ENCODE results near the gene FAM120B. TPM values are rescaled to one million over a fixed set of nuclear protein-coding genes. Genes with fewer than 3 reads are reported as not detected.

Gene FAM120B
- total RNA-seq, 5 donors from 2014 or later (not counting 1 experiment from before 2014, with no cell fraction given) = 34.1 to 39.8 (median 38.0) TPM

- 85% methylated on average over 14 of the region's 18 CpGs for WGBS (ENCODE audit: insufficient coverage)
- Histone ChIP-seq H3K9me3 (no peaks in the 10 kb centered on the region), H3K27me3 (replicated peaks in 1 of 2; ENCODE audit: control insufficient read depth in 2 of 2, extremely low read depth in 1 of 2, insufficient read depth in 2 of 2, low read length in 1 of 2) (peaks cover 0 to 18% of the 10 kb centered on the region in 2 experiments), H3K36me3 (ENCODE audit: control insufficient read depth in 2 of 2, extremely low read depth in 1 of 2, insufficient read depth in 1 of 2, low read length in 1 of 2) (no peaks in the 10 kb centered on the region), H3K4me3 (ENCODE audit: control insufficient read depth in 1 of 2, extremely low read depth in 1 of 2, low read length in 1 of 2) (no peak overlapping the region), H3K27ac (ENCODE audit: low read length) (no peak overlapping the region), H3K4me1 (ENCODE audit: control insufficient read depth in 1 of 2, extremely low read depth in 1 of 2, insufficient read depth in 2 of 2, low read length in 2 of 2) (peaks cover 0 to 11% of the 10 kb centered on the region in 2 experiments)
- ChIA-PET CTCF (no interaction called here), POLR2A (no interaction called here)
- ATAC-seq (replicated peaks in 1 of 4) (no peak), DNase-seq (no peak)
- Mint-ChIP-seq H3K4me3 (no peak overlapping the region), H3K27me3 (peaks cover 0 to 3% of the 10 kb centered on the region in 2 donors), H3K4me1 (peaks cover 4 to 10% (median 7%) of the 10 kb centered on the region in 3 donors), H3K27ac (no peak overlapping the region), H3K36me3 (no peaks in the 10 kb centered on the region), H3K9me3 (no peaks in the 10 kb centered on the region)
These were observed 148.1 kb downstream of the FAM120B start for GRCh38 chr6:170454512-170455285.

- no peaks in the 10 kb centered on the region for H3K9me3 ChIP-seq
- no peak overlapping the region for H3K4me3 ChIP-seq (ENCODE audit: control insufficient read depth in 1 of 2, extremely low read depth in 1 of 2, low read length in 1 of 2)
- no peak for ATAC-seq (replicated peaks in 1 of 4)
- no peak for DNase-seq
- WGBS (ENCODE audit: insufficient coverage) = 92% methylated on average over 23 of the region's 26 CpGs
- ChIA-PET CTCF (no interaction called here), POLR2A (no interaction called here)
- Mint-ChIP-seq H3K36me3 (no peaks in the 10 kb centered on the region), H3K4me1 (peaks cover 6 to 16% (median 7%) of the 10 kb centered on the region in 3 donors), H3K9me3 (no peaks in the 10 kb centered on the region), H3K27me3 (peaks cover 0 to 5% of the 10 kb centered on the region in 2 donors), H3K4me3 (no peak overlapping the region), H3K27ac (no peak overlapping the region)
- H3K36me3 ChIP-seq (ENCODE audit: control insufficient read depth in 2 of 2, extremely low read depth in 1 of 2, insufficient read depth in 1 of 2, low read length in 1 of 2) = no peaks in the 10 kb centered on the region
- no peak overlapping the region for H3K27ac ChIP-seq (ENCODE audit: low read length)
- peaks cover 0 to 19% of the 10 kb centered on the region in 2 experiments for H3K4me1 ChIP-seq (ENCODE audit: control insufficient read depth in 1 of 2, extremely low read depth in 1 of 2, insufficient read depth in 2 of 2, low read length in 2 of 2)
- H3K27me3 ChIP-seq (replicated peaks in 1 of 2; ENCODE audit: control insufficient read depth in 2 of 2, extremely low read depth in 1 of 2, insufficient read depth in 2 of 2, low read length in 1 of 2) = peaks cover 0 to 22% of the 10 kb centered on the region in 2 experiments
These were observed 148.9 kb downstream of the FAM120B start for GRCh38 chr6:170455335-170455979.

GRCh38 chr6:170456334-170456733 lies 149.8 kb downstream of the FAM120B start:
- no peak for ATAC-seq (replicated peaks in 1 of 4)
- no peaks in the 10 kb centered on the region for H3K9me3 ChIP-seq
- peaks cover 0 to 22% of the 10 kb centered on the region in 2 experiments for H3K4me1 ChIP-seq (ENCODE audit: control insufficient read depth in 1 of 2, extremely low read depth in 1 of 2, insufficient read depth in 2 of 2, low read length in 2 of 2)
- ChIA-PET POLR2A (no interaction called here), CTCF (no interaction called here)
- H3K4me1 Mint-ChIP-seq = peaks cover 6 to 16% (median 8%) of the 10 kb centered on the region in 3 donors
- peaks cover 0 to 29% of the 10 kb centered on the region in 2 experiments for H3K27me3 ChIP-seq (replicated peaks in 1 of 2; ENCODE audit: control insufficient read depth in 2 of 2, extremely low read depth in 1 of 2, insufficient read depth in 2 of 2, low read length in 1 of 2)
- no peak overlapping the region for H3K27ac ChIP-seq (ENCODE audit: low read length)
- H3K4me3 Mint-ChIP-seq = no peak overlapping the region
- H3K4me3 ChIP-seq (ENCODE audit: control insufficient read depth in 1 of 2, extremely low read depth in 1 of 2, low read length in 1 of 2) = no peak overlapping the region
- peaks cover 3 to 9% of the 10 kb centered on the region in 2 donors for H3K27me3 Mint-ChIP-seq
- no peaks in the 10 kb centered on the region for H3K9me3 Mint-ChIP-seq
- WGBS (ENCODE audit: insufficient coverage) = 67% methylated on average over 6 of the region's 9 CpGs
- DNase-seq = no peak
- H3K36me3 ChIP-seq (ENCODE audit: control insufficient read depth in 2 of 2, extremely low read depth in 1 of 2, insufficient read depth in 1 of 2, low read length in 1 of 2) = no peaks in the 10 kb centered on the region
- H3K36me3 Mint-ChIP-seq = no peaks in the 10 kb centered on the region
- no peak overlapping the region for H3K27ac Mint-ChIP-seq

Other genes starting within 250 kb of the FAM120B start
- 1 to 10 TPM; 3.3 to 8.6 (median 4.7) TPM for gene DLL1, start 15.7 kb upstream of the FAM120B start, total RNA-seq
- 100 to 1,000 TPM in 1 of 5 donors, 10 to 100 TPM in 4; 85.6 to 106 (median 94.6) TPM for gene PSMB1, start 246.5 kb downstream of the FAM120B start, total RNA-seq
- gene TBP, start 247.6 kb downstream of the FAM120B start, total RNA-seq = 10 to 100 TPM; 12.4 to 35.0 (median 25.6) TPM

Measured in T-cell (primary cell).